GM19438 (cell line): ENCODE measurements around the gene CYBRD1.
"Not testable (repeated sequence)": the region's sequence is repeated elsewhere in the genome, so short reads cannot be mapped to it uniquely, and the experiment has no call there.

Source experiments
- ATAC-seq: cut with Tn5 transposase; IDR thresholded peaks from one replicate; pipeline ENCODE4 v1.9.1; 2021; ENCODE audit warnings: low read depth; ENCODE audit not compliant: unreplicated experiment

Gene CYBRD1

DNA sequence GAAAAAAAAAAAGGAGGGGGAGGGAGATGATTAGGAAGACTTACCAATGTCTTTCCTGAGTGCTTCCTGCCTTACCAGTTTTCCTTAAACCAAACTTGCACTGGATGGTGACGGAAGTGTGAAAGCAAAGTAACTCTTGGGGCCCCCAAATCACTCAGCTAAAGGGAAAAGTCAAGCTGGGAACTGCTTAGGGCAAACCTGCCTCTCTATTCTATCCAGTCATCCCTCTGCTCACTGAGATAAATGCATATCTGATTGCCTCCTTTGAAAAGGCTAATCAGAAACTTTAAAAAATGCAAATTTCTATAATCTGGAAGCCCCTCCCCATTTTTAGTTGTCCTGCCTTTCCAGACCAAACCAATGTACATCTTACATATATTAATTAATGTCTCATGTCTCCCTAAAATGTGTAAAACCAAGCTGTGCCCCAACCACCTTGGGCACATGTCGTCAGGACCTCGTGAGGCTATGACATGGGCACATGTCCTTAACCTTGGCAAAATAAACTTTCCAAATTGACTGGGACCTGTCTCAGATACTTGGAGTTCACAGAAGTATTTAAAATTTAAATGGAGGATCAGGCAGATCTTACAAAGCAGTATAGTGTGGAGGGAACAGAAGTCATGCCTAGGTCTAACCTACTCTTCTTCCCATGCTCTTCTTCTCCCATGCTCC, 7.2 kb upstream of the CYBRD1 start:
- no peak for ATAC-seq

DNA sequence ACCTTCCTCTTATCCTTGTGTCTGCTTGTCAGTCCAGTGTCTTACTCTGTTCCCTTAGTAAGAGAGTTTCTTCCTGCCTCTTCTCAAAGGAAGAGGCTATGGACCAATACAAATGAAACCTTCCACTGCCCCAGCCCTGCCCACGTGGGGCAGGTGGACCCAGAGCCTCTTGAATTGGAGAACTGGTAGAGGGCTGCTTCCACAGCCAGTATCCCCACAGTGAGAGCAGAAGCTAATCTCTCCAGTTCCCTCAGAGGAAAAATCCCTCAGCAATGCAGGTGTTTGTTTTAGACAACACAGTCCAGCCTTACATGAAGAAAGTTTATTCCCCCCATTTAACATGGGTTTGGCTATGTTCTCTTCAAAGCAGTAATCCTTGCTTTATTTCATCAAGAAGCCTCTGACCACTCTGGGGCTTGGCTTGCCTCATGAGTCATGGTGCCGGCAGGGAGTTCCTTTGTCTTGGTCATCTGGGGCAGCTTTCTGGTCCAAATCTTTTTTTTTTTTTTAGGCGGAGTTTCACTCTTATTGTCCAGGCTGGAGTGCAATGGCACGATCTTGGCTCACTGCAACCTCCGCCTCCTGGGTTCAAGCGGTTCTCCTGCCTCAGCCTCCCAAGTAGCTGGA, 6.5 kb upstream of the CYBRD1 start:
- no peak for ATAC-seq

DNA sequence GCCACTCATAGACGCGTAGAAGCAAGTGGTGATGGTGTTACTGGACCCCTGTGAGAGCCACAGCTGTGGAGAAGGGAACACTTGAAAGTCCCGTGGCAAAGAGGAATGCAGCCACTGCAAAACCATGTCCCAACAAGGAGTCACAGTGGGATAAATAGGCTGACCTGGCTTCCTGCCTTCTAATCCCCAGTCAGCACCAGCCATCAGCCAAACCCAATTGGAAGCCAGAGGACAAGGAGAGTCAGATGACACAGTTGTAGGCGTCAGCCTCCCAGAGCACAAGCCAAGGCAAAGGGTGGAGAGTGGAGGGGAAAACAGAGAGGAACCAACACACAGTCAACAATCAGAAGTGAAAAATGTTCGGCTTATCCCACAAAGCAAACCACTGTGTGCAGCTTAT, 5.5 kb upstream of the CYBRD1 start:
- ATAC-seq: no peak

DNA sequence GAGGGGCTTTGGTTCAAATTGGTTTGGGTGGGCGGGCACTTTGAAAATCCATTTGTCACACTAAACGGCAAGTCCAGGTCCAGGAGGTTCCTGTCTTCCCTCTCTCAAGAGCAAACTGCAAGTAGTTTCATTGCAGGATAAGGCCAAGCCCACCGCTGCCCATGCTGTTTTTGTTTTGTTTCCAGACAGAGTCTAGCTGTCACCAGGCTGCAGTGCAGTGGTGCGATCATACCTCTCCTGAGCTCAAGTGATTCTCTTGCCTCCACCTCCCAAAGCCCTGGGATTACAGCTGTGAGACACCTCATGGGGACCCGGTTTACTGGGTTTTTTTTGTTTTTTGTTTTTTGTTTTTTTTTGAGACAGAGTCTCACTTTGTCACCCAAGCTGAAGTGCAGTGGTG, 1.8 kb upstream of the CYBRD1 start:
- no peak for ATAC-seq

DNA sequence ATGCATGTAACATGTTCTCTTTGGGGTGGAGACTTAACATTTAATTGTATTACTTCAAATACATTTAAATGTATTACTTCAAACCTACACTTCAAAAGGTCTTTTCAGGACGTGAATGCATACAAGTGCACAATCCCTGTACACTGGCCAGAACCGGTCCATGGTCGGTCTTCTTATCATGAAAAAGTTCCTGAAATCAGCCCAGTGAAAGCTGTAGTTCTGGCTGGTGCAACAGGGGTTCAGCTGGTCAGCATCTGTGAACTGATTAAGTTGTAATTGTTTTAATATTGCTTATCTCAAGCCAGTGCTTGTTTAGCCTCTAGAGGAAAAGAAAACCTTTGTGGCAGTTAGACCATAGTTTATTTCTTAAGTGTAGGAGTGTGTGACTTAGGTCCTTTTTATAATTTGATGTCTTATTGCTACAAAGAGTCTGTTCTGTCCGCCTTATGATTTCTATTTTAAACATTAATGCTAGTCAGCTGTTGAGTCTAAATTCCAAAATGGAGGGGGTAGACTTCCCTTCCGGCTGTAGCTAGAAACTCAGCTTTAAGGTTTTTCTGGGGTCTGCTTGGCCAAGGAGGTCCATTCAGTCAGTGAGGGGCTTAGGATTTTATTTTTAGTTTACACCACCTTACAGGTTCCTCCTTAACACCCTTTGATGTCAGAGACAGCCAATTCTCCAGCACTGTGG, 768 bp upstream of the CYBRD1 start:
- ATAC-seq: no peak

DNA sequence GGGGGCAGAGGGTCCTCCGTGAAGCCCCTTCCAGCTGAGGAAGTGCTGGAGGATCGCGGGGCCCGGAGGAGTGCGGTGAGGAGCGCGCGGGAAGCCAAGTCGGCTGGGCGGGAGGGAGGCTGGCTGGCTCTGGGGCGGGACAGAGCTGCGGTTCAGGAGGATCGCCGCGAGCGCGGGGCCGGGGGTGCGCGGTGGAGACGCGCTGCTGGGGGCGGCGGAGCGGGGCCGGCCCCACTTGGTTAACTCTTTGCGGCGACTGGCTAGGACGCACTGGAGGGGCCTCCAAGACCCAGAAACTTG, 464 bp downstream of the CYBRD1 start:
- ATAC-seq: peak; percentile 38

DNA sequence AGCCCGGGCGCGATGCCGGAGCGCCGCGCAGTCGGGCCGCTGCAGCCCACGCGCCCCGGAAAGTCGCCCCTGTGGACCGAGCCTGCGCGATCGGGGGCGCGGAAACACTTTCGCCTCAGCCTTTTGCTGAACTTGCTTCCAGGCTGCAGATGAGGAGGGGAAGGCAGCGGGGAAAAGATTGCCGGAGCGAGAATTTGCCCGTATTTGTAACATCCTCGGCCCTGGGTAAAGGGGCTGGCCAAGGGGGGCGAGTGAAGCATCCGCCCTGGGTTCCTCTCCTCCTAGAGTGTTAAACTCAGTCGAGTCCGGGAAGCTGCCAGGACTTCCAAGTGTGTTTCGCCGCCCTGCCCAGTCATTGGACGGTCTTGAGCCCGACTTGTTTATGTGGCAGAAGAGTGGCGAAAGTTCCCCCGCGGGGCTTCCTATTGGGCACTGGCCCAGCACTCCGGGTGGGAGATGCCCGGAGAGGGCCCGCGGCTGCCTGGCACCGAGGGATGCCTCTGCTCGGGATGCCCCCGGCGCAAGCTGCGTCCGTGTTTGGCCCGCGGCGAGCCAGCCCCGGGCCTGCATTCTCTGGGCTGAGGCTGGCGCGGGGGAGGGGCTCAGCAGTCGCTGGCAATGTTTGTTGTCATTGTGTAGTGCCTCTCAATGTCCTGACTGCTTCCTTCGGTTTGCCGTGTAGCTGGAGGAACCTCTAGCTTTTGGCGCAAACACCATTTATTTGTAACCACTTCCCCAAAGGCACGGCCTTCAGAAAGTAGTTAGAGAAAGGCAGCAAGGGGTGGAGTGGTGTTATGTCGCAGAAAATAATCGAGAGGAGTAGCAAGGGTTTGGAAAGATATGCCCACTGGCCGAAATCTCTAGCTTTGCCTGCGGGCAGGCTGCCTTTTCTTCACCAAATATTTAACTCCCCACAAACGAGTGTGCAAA, 1.1 kb downstream of the CYBRD1 start:
- peak; percentile 38 for ATAC-seq

DNA sequence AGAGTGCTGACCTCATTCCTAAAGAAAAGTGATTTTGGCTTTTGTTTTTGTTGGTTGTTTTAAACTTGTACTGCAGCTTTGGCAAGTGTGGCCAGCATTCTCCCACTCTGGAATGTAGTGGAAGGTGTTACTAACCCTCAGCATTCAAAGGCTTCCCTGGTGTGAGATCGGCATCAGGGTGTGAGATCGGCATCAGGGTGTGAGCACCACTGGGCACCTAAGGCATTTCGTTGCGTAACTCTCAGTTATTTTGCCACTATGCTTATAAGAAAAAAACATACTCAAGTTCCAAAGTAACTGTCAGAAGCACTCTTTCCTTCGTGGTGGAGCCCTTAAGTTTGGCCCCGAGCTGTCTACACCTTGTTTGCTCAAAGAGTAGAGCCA, 1.7 kb downstream of the CYBRD1 start:
- no peak for ATAC-seq

DNA sequence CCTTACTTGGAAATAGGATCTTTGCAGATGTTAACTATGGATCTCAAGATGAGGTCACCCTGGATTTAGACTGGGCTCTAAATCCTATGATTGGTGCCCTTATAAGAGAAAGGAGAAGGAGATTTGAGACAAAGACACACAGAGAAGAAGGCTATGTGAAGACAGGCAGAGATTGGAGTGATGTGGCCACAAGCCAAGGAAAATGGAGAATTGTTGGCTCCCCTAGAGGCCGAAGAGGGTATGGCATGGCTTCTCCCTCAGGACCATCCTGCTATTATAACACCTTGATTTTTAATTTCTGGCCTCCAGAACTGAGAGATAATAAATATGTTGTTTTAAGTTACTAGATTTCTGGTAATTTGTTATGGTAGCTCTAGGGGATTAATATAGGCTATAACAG, 7.6 kb downstream of the CYBRD1 start:
- ATAC-seq: no peak

DNA sequence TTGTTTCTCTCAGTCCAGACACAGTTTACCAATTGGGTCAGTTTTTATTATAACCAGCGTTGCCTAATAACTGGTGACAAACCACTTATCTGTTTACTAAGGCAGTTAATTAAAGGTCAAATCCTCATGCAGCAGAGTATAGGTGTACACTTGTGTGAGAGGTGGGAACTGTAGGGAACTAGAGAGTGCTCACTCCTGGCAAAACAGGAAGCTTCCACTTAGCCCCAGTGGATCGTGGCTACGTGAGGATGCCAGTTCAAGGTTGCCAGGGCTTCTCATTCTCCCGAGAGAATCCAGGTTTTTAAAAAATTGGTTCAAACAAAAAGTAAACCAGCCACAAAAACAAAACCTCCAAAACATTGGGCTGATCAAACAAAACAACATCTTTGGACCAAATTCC, 8.1 kb downstream of the CYBRD1 start:
- ATAC-seq: no peak

DNA sequence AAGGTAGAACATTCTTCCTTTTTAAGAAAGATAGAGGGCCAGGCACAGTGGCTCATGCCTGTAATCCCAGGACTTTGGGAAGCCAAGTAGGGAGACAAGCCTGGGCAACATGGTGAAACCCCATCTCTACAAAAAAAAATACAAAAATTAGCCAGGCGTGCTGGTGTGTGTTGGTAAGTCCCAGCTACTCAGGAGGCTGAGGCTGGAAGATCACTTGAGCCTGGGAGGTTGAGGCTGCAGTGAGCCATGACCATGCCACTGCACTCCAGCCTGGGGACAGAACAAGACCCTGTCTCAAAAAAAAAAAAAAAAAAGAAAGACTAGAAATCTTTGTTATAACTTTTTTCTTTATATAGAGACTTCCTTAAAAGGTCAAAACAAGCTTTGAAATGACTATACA, 8.6 kb downstream of the CYBRD1 start:
- not testable (repeated sequence) for ATAC-seq

DNA sequence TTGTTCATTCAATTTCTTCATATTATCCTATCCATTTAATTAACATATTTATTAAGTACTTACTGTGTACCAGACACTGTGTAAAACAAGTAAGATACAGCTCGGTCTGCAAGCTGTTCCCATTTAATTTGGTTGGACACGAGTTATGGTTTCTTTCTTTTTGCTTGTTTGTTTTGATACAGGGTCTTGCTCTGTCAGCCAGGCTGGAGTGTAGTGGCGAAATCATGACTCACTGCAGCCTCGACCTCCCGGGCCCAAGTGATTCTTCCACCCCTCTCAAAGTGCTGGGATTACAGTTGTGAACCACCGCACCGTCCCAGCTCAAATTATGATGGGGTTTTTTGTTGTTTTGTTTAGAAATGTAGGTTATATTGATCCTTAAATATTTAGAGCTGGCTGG, 9.0 kb downstream of the CYBRD1 start:
- no peak for ATAC-seq

DNA sequence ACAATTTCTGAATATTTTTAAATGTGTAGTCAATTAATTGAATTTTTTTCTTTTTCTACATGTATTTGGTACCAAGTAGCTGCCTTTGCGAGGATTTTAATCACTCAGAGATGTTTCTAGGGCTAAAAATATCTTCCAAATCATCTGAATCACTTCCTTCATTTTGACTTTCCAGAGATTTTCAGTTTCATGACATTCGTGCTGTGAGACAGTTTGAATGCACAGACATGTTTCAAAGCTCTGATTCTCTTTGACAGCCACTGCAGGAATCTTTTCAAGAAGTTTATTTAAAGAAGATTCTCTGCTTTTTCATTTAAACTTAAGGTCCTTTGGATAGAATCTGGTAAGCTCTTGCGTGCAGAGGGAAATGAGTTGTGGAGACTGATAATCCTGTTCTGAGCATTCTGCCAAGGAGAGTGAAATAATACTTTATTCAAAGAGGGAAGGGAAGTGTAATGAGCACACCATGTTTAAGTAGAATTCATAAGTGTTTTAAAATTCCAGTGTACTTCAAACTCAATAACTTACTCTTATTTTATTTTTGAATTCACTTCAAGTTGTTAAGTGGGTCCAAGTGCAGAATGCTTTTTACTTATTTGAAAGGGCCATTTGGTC, 9.7 kb downstream of the CYBRD1 start:
- no peak for ATAC-seq

DNA sequence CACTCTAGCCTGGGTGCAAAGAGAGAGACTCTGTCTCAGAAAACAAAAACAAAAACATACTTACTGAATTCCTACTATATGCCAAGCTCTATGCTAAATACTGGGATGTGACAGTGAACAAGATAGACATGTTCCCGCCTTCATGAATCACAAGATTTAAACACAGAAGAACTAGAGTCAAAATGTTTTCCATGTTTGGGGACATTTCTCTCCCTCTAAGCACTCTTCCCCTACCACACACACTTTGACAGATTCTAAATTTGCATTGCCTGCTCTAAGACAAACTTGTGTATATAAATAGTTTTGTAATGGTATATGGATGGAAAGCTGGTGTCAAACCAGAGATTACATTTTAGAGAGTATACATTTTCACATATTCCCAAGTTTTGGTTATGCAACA, 11.1 kb downstream of the CYBRD1 start:
- ATAC-seq: no peak

DNA sequence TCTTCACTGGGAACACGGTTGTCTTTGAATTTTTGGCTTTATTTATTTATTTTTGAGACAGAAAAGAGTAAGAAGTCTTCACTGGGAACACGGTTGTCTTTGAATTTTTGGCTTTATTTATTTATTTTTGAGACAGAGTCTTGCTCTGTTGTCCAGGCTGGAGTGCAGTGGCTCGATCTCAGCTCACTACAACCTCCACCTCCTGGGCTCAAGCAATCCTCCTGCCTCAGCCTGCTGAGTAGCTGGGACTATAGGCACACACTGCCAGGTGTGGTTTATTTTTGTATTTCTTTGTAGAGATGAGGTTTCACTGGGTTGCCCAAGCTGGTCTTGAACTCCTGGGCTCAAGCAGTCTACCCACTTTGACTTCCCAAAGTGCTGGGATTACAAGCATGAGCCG, 13.3 kb downstream of the CYBRD1 start:
- not testable (repeated sequence) for ATAC-seq

DNA sequence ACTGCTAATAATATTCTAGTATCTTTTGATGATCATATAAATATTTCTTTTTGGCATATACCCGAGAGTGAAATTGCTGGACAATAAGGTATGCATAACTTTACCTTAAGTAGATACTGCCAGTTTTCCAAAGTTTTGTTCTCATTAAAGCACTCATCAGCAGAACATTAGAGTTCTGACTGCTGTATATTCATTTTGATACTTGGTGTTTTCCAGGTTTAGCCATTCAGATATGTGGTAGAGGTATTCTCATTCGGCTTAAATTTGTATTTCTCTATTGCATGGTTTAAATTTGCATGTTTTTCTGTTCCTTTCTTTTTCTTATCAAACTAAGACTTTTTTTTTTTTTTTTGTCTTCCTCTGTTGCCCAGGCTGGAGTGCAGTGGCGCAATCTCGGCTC, 18.2 kb downstream of the CYBRD1 start:
- ATAC-seq: no peak

DNA sequence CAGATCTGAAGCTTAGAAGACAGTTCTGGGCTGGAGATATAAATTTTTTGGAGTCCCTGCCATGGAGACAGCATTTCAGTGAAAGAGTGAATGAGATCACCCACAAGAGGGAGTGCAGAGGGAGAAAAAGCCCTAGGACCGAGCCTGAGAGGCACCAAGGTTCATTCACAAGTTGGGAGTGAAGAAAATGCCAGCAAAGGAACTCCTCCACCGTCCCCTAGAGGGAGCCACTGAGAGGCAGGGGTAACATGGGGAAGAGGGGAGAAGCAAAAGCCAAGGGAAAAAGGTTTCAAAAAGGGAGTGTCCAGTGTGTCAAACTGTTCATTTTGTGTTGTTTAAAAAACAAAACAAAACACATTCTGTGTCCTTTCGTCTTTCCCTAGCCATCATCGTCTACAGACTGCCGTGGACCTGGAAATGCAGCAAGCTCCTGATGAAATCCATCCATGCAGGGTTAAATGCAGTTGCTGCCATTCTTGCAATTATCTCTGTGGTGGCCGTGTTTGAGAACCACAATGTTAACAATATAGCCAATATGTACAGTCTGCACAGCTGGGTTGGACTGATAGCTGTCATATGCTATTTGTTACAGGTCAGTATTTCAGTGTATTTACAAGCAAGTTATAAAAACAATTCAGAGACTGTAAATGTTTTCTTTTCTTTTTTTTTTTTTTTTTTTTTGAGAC, 19.1 kb downstream of the CYBRD1 start:
- no peak for ATAC-seq

DNA sequence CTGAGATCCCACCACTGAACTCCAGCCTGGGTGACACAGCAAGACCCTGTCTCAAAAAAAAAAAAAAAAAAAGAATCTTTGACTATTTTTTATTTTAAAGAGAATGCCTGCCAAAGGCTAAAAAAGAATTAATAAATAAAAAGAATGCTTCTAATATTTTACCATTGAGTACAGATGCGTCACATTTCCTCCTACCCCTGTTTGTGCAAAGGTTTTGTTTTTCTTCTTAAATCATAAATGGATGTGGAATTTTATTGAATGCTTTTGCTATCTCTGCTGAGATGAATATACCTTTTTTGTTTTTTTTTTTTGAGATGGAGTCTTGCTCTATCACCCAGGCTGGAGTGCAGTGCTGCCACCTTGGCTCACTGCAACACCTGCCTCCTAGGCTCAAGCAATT, 22.8 kb downstream of the CYBRD1 start:
- ATAC-seq: no peak

DNA sequence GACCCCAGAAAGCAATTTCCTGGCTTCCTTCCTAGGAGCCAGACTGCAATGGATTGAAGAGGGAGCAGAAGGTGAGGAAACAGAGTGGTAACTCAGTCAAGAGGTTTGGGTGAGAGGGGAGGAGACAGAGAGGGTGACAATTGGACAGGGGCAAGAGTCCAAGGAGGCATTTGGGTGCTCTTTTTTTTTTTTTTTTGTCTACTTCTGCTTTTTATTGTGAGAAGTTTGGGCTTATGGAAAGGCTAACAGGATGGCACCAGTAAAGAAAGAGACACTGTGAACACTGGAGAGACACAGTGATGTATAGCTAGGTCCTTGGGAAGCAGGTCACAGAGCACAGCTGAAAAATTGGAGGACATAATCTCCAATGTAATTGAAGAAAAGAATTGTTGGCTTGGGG, 25.0 kb downstream of the CYBRD1 start:
- ATAC-seq: no peak

DNA sequence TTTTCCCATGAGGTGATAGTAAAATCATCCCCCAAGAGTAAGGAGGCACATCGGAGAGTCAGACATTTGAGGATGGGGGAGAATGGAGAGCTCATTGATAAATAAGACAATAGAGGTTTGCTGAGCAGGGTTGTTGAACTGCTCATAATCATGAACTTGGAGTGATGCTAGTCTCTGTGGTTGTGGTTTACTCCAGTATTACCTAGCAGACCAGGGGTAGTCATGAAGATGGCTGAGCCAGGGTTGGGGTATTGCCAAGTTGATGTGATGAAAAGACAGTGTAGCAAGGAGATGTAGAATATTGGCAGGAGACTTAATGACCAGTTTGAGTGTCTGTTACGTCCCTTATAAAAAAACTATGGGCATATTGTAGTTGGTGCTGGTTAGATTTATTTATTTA, 25.4 kb downstream of the CYBRD1 start:
- no peak for ATAC-seq
